SIG-M5 (cell line): Measurements from ENCODE around the gene ESR2.
"Not testable (repeated sequence)": the region's sequence is repeated elsewhere in the genome, so short reads cannot be mapped to it uniquely, and the experiment has no call there.

ENCODE experiments used
- DNase-seq: peaks from one replicate; lab custom pipeline; 2025; lab: John Stamatoyannopoulos, UW

ESR2 gene

GRCh38 chr14:64137657-64138290 is 156.4 kb downstream of the ESR2 start:
- DNase-seq, result no peak

DNA sequence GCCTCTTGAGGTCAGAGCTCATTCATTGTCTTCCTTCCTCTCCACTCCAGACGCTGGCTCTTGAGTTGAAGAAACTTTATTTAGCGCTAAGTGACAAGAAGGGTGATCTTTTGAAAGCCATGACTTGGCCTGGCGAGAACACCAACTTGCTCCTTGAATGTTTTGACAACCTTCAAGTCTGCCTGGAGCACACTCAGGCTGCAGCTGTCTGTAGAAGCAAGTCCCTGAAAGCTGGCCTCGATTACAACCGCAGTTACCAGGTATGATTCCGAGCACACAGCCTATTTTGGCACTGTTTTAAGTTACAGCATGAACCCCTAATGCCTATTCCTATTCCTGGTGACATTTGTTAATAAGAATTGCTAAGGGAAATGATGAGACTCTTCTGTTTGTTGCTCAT is 167.6 kb downstream of the ESR2 start:
- no peak for DNase-seq

DNA sequence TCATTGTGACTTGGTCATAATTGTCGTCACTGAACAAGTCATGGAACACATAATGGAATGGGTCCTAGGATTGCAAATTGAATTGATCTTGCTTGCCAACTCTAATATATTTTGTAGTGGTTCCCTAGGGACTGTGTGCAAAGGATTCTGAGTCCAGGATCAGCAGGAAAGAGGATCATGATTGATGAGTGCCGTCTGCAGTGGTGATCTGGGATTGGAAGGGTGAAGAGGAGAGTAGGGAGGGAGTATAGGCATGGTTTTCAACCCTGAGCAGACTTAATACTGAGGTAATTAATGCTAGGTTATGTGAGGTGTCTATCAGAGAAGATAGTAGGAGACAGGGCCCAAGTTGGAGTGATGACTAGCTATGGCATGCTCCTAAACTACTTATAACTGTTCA is 168.9 kb downstream of the ESR2 start:
- no peak for DNase-seq

- no peak for DNase-seq
These were observed 170.8 kb downstream of the ESR2 start for GRCh38 chr14:64123241-64123822.

- DNase-seq, result no peak
These were observed 174.2 kb downstream of the ESR2 start for GRCh38 chr14:64119980-64120379.

- DNase-seq, result no peak
These were observed 174.7 kb downstream of the ESR2 start for GRCh38 chr14:64119500-64119899.

DNA sequence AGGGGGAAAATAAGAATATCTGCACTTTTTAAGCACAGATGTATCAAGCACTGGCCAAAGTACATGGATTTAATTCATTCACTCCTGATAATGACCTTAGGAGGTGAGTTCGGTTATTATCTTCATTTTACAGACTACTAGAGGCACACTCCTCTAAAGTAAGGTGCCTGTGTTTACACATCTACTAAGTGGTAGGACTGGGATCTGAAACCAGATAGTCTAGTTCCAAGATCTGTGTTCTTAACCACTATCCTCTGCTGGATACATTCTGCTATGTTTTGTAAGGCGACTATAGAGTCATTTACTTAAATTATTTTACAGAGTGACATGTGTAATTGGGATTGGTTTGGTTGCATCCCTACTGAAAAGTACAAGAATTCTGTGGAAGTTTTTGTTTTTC is 175.3 kb downstream of the ESR2 start:
- DNase-seq, result no peak

- DNase-seq, result not testable (repeated sequence)
These were observed 175.8 kb downstream of the ESR2 start for GRCh38 chr14:64118403-64118742.

DNA sequence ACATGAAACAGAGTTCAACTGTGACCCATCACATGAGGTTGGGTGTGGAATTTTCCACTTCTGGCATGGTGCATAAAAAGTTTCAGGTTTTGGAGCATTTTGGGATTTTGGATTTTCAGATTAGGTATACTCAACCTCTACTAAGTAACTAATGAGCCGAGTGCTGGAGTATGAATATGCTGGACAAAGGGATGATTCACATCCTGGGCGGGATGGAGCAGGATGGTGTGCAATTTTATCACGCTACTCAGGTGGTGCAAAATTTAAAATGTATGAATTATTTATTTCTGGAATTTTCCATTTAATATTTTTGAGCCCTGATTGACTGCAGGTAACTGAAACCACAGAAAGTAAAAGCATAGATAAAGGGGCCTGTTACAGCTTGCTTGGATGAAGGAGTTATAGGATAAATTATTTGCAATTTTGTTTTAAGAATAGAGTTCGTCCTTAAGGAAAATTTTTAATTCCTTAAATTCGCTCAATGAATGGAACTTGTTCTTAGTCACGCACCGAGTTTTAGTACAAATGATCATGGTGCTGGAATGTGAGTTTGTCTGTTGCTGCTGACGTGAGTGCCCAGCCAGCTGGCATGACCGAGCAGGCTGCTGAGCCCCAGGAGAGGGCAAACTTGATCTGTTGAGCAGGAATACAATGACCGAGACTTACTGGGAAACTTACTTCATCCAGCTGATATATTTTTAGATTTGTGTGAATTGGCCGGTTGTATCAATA is 176.3 kb downstream of the ESR2 start:
- DNase-seq, result no peak

- no peak for DNase-seq
These were observed 178.8 kb downstream of the ESR2 start for GRCh38 chr14:64115401-64115800.

DNA sequence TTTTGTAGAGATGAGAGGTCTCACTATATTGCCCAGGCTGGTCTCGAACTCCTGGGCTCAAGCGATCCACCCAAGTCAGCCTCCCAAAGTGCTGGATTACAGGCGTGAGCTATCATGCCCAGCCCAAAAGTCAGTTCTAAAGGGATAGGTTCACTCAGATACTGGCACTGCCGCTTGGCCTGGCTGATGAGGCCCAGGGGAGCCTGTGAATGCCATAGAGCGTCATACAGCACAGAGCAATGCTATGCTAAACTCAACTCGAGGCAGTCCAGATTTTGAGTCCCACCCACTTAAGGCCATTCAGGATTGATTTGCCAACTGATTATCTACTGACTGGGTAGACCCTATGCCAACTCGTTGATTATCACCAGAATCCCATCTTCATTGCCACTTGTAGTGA is 179.4 kb downstream of the ESR2 start:
- DNase-seq, result no peak

DNA sequence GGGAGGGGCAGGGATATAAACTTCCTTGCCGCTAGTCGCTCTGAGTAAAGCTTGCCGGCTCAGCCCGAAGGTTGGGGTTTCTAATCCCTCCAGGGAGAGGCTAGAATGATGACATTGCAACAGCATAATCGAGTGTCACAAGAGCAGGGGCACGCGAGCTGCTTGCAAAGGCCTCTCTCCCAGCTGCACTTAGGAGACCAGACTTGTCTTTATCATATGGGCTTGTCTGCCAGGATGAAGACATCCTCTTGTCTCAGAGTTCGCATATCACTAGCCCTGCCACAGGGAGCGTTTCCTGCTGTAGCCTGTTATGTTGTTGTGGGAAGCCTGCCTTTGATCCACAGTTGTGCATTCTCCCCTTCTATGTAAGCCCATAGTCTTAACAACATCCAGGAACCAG is 180.0 kb downstream of the ESR2 start:
- no peak for DNase-seq

GRCh38 chr14:64112867-64113678 is 181.1 kb downstream of the ESR2 start:
- DNase-seq, result no peak

GRCh38 chr14:64110802-64111201 is 183.4 kb downstream of the ESR2 start:
- no peak for DNase-seq

- DNase-seq, result no peak
These were observed 184.2 kb downstream of the ESR2 start for GRCh38 chr14:64109819-64110554.

- no peak for DNase-seq
These were observed 186.7 kb downstream of the ESR2 start for GRCh38 chr14:64107438-64107837.

DNA sequence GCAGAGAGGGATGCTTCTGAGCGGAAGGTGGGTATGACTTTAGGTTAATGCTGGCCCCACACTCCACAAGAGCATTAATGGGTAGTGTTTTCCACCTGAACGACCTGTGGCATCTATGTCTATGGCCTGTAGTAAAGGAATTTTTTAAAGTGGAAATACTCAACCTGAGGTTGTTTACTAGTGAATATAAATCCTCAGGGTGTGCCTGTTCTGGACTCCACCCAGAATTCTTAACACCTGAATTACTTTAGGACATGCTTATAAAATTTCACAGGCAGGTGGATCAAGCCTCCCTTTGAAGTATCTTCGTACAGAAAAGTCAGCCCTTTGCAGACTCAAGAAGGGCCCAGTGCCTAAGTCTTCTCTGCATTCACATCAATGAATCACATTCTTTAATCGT is 196.1 kb downstream of the ESR2 start:
- DNase-seq, result no peak

GRCh38 chr14:64095620-64096019 is 198.6 kb downstream of the ESR2 start:
- no peak for DNase-seq

DNA sequence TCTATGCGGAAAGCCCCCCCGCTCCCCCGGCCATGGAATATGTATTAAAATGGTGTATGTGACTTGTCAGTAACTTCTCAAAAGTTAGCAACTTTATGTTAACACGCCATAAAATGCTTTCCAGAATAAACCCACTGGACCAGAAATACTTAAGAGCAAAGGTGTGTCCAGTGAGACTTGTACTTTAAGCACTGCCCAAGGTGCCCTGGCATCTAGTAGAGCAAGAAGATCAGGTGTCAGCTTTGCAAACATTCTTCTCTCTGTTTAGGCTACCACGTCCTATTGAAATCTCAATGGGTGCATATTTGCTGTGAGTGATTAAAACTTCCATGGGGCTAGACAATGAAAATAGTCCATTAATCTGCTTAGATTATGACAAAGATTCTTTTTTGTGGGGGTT is 201.2 kb downstream of the ESR2 start:
- DNase-seq, result no peak

DNA sequence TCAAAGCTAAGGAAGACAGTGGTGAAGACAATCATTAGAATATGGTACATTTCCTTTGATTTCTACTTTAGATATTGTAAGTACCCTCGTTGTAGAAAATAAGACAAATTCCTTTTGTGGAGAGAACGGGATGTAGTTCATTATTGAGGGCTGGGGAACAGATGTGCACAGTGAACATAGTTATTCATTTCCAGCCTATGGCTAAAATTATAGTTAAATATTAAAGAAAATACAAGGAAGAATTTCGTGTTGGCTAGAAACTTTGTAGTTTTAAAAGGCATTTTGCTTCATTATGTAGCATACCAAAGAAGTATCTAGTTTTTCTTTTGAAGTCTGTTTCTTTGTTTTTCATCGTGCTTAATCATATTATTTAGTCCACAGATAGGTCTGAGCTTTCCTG is 201.8 kb downstream of the ESR2 start:
- DNase-seq, result no peak

DNA sequence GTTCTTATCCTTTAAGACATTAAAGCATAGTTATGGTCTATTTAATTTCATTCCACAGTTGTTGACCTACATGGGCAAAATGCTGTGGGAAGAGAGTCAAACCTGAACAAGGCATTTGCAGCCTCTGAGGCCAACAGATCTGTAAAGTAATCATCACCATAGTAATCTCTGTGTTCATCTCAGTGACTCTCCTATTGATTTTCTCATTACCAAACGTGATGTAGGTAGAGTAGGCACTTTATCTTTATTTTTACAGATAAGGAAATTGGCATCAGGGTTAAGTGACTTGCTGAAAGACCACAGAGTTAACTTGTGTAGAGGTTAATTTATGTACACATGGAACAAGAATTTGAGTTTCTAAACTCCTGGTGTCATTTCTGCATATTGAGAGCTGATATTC is 203.0 kb downstream of the ESR2 start:
- DNase-seq, result no peak

DNA sequence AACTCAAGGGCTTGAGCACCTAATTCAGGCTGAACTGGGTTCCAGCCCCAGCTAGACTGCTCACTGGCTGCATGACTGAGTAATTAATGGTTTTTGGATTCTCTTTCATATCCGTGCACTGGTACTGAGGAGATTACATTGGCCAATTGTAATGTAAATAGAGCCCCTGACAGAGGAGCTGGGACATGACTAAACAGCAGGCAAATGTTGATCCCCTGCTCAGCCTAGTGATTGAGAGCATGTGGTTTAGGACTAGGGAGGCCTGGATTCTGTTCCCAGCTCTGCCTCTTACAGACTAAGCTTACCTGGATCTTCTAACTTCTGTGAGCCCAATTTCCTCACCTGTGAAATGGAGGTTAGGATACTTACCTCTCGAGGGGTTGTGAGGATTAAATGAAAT is 204.3 kb downstream of the ESR2 start:
- DNase-seq, result no peak
